Measurements from ENCODE around the gene MYO9B. TPM values are rescaled to one million over a fixed set of nuclear protein-coding genes. Genes with fewer than 3 reads are reported as not detected.

The MYO9B gene
- total RNA-seq, 1 experiment from 2014 or later = 94.3 TPM

DNA sequence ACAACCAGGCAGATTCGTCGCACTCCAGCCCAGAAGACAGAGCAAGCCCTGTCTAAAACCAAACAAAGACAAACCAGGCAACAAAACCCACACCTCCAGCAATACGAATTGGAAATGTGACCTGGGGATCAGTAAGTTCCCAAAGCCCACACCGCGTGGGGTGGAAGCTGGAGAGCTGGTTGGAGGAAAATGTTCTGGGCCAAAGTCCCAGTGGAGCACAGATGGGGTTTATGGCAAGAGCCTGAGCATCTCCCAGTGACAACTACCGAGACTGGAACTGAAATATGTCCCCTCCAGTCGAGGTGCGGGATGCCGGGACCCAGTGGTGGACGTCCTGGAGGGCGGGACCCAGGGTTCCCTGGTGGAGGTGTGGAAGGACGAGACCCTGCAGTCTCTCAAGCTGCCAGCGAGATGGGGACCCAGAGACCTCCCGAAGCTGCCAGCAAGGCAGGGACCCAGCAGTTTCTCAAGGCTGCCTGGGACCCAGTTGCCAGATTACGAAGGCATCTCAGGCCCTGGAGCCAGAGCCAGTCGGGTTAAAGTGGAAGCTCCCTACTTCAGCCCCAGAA is 26.6 kb upstream of the MYO9B start (continued):
- TF ChIP-seq, protein P1, sequence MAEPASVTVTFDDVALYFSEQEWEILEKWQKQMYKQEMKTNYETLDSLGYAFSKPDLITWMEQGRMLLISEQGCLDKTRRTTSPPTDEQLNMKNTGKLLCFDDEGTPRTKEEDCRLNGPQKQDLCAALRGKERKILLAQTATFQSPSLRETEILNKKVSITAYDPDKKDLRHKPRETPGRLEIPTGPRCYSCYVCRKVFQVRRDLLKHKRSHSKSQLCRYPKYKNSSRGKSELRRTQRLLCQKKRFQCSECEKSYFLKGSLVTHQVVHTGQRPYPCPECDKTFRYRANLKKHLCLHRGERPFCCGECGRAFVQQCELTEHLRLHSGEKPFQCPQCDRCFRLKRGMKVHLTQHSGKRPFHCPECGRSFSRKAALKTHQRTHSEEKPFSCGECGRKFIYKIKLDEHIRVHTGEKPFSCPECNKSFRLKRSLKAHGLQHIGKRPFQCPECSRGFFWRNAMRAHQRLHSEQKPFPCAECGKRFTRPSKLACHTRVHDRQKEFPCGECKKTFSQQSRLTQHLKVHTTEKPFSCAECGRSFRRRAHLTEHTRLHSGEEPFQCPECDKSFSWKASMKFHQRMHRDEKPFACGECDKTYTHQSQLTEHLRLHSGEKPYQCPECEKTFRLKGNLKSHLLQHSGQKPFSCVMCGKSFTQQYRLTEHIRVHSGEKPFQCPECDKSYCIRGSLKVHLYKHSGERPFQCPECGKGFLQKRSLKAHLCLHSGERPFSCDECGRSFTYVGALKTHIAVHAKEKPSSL (CRISPR knock-in tag; conservative IDR thresholded peaks at IDR 0.05) = no peak
- TF ChIP-seq MXD4 (CRISPR knock-in tag; IDR thresholded peaks at IDR 0.05; ENCODE audit: borderline replicate concordance) = no peak

DNA sequence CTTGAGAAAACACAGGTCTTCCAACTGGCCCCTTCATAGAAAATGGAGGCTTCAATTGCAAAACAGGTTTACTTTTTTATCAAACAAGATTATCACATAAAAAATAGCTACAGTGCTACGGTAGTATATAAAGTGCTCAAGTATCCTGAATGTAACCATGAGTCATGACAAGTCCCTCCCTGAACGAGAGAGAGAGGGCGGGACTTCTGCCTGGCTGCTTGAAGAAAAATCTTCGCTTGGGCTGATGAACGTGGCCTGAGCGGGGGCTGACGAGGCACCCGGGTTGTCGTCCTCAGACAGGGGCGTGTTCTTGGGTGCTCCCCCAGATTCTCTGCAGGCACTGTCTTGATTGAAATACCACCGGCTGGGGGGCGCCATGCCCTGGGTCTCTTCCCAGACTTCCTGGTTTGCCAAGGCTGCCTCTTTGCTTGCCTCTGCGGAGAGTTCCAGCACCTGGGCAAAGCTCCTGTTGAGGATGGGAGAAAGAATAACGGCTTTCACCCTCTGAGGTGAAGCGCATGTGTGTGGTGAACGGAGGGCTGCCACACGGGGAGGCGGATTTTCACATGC is 25.8 kb upstream of the MYO9B start:
- POLR2A ChIA-PET = no interaction called here
- no peaks in the 10 kb centered on the region for H3K9me3 Mint-ChIP-seq
- no peak overlapping the region for H3K4me3 Mint-ChIP-seq
- peaks cover 46% of the 10 kb centered on the region for H3K36me3 Mint-ChIP-seq
- ATAC-seq (no peak), DNase-seq (ENCODE audit: low spot score) (no peak)
- H3K4me1 Mint-ChIP-seq = peaks cover 3% of the 10 kb centered on the region
- TF ChIP-seq NR3C1 (CRISPR knock-in tag; conservative IDR thresholded peaks at IDR 0.05; ENCODE audit: low read depth) = no peak
- TF ChIP-seq SMAD4 (CRISPR knock-in tag; IDR thresholded peaks at IDR 0.05) = no peak
- no peak for TF ChIP-seq ZNF317 (CRISPR knock-in tag; IDR thresholded peaks at IDR 0.05; ENCODE audit: borderline replicate concordance, low read depth)
- TF ChIP-seq EMX1 (CRISPR knock-in tag; IDR thresholded peaks at IDR 0.05) = no peak
- CTCF ChIA-PET = no interaction called here
- no peak overlapping the region for H3K27ac Mint-ChIP-seq
- no peaks in the 10 kb centered on the region for H3K27me3 Mint-ChIP-seq (ENCODE audit: low read depth)

DNA sequence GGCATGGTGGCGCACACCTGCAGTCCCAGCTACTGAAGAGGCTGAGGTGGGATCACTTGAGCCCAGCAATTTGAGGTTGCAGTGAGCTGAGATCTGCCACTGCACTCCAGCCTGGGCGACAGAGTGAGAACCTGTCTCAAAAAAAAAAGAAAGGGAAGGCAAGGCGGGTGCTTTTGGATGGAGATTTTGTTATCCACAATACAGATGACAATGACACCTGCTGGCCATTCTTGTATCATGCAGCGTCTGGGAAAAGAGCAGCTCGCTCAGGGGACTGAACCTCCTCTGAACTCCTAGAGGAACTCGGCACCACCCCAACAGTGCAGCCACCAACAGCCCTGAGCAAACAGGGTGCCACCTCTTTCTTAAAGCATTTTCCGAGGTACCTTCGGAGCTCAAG is 23.1 kb upstream of the MYO9B start:
- peak; percentile 51 for TF ChIP-seq CTCF (IDR thresholded peaks at IDR 0.05)
- TF ChIP-seq, protein P2, sequence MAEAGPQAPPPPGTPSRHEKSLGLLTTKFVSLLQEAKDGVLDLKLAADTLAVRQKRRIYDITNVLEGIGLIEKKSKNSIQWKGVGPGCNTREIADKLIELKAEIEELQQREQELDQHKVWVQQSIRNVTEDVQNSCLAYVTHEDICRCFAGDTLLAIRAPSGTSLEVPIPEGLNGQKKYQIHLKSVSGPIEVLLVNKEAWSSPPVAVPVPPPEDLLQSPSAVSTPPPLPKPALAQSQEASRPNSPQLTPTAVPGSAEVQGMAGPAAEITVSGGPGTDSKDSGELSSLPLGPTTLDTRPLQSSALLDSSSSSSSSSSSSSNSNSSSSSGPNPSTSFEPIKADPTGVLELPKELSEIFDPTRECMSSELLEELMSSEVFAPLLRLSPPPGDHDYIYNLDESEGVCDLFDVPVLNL (CRISPR knock-in tag; IDR thresholded peaks at IDR 0.05; ENCODE audit: borderline replicate concordance, low read depth) = no peak
- H3K4me3 Mint-ChIP-seq = no peak overlapping the region
- ChIA-PET POLR2A (interaction anchor here (0.9 kb wide), 1 partner anchor 17 kb away, joined by 3 read pairs; no protein-coding TSS in a partner anchor), CTCF (interaction anchor here (0.5 to 2.0 kb wide), 36 partner anchors 9 to 401 kb away, joined by 3 to 21 read pairs (median 3); partner anchors contain the start of genes BABAM1, NWD1 and OCEL1)
- ATAC-seq (peak; percentile 84), DNase-seq (ENCODE audit: low spot score) (peak; percentile 68)
- no peaks in the 10 kb centered on the region for H3K27me3 Mint-ChIP-seq (ENCODE audit: low read depth)
- peaks cover 3% of the 10 kb centered on the region for H3K4me1 Mint-ChIP-seq
- no peaks in the 10 kb centered on the region for H3K9me3 Mint-ChIP-seq
- H3K27ac Mint-ChIP-seq = peak overlapping the region; percentile 88
- peaks cover 57% of the 10 kb centered on the region for H3K36me3 Mint-ChIP-seq

- no peak for TF ChIP-seq ZNF423 (CRISPR knock-in tag; IDR thresholded peaks at IDR 0.05)
- TF ChIP-seq MYBL2 (CRISPR knock-in tag; IDR thresholded peaks at IDR 0.05) = no peak
- TF ChIP-seq CREB1 (CRISPR knock-in tag; IDR thresholded peaks at IDR 0.05) = no peak
- TF ChIP-seq NR2C2 (CRISPR knock-in tag; IDR thresholded peaks at IDR 0.05) = no peak
- TF ChIP-seq SP1 (CRISPR knock-in tag; conservative IDR thresholded peaks at IDR 0.05) = no peak
- Mint-ChIP-seq H3K4me3 (no peak overlapping the region), H3K27ac (no peak overlapping the region), H3K9me3 (peaks cover 18% of the 10 kb centered on the region), H3K36me3 (peaks cover 72% of the 10 kb centered on the region), H3K4me1 (peaks cover 3% of the 10 kb centered on the region), H3K27me3 (ENCODE audit: low read depth) (no peaks in the 10 kb centered on the region)
- DNase-seq (ENCODE audit: low spot score) = no peak
- CTCF ChIA-PET = interaction anchor here (1.3 kb wide), 1 partner anchor 340 kb away, joined by 3 read pairs; no protein-coding TSS in a partner anchor
- POLR2A ChIA-PET = no interaction called here
- no peak for ATAC-seq
Measured at GRCh38 chr19:17054746-17055145, 20.8 kb upstream of the MYO9B start.
